ENCODE measurements around the gene APPL1. TPM values are rescaled to one million over a fixed set of nuclear protein-coding genes. Genes with fewer than 3 reads are reported as not detected.
"Not testable (repeated sequence)": the region's sequence is repeated elsewhere in the genome, so short reads cannot be mapped to it uniquely, and the experiment has no call there.

The APPL1 gene
- total and polyA plus RNA-seq, 8 donors: 8.7 to 46.1 (median 35.6) TPM

DNA sequence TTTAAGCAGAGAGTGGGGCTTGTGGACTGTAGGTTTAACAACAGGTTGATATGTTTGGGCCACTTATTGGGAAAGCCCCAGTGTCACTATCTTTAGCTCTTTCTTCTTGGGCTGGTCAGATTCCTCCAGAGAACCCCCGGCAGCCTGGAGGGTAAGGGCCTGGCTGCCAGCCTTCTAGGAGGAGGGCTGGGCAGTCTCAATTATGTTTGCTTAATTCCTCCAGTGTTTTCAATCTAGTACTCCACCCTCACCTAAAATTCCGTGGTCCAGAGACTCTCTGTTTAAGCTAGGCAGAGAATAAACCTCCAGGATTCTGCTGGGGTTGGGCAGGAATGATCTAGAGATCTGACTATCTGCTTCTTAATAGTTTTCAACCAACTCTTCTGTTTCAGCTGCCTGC is 59.7 kb downstream of the APPL1 start:
- Histone ChIP-seq H3K36me3 (no peaks in the 10 kb centered on the region), H3K4me3 (no peak overlapping the region), H3K4me1 (no peaks in the 10 kb centered on the region), H3K27ac (no peak overlapping the region), H3K27me3 (no peaks in the 10 kb centered on the region), H3K9me3 (no peaks in the 10 kb centered on the region)
- DNase-seq: no peak
- no peak for FAIRE-seq
- TF ChIP-seq, protein P1, sequence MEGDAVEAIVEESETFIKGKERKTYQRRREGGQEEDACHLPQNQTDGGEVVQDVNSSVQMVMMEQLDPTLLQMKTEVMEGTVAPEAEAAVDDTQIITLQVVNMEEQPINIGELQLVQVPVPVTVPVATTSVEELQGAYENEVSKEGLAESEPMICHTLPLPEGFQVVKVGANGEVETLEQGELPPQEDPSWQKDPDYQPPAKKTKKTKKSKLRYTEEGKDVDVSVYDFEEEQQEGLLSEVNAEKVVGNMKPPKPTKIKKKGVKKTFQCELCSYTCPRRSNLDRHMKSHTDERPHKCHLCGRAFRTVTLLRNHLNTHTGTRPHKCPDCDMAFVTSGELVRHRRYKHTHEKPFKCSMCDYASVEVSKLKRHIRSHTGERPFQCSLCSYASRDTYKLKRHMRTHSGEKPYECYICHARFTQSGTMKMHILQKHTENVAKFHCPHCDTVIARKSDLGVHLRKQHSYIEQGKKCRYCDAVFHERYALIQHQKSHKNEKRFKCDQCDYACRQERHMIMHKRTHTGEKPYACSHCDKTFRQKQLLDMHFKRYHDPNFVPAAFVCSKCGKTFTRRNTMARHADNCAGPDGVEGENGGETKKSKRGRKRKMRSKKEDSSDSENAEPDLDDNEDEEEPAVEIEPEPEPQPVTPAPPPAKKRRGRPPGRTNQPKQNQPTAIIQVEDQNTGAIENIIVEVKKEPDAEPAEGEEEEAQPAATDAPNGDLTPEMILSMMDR (IDR thresholded peaks at IDR 0.05): no peak
- intact Hi-C loops (cut with DNase I): no loop called here
- ATAC-seq: no peak
- 66 to 79% methylated on average over 2 of the region's 2 CpGs for WGBS, 2 donors

DNA sequence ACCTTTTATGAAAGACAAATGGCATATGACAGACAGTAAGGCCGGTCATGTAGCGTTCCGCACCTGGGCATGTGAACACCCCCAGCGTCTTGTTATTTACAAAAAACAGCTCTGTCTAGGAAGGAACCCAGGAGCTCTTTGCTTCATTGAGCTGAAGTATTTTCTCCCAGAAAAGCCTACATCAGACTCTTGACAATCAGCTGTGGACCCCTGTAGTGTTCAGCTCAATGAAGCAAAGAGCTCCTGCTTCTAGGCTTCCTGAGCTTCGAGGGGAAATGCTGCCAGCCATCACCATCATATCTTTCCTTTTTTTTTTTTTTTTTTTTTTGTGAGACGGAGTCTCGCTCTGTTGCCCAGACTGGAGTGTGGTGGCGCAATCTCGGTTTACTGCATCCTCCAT is 60.9 kb downstream of the APPL1 start:
- intact Hi-C loops (cut with DNase I): no loop called here
- H3K4me3 ChIP-seq: no peak overlapping the region
- WGBS, 2 donors: 84 to 91% methylated on average over 8 to 9 of the region's 9 CpGs

DNA sequence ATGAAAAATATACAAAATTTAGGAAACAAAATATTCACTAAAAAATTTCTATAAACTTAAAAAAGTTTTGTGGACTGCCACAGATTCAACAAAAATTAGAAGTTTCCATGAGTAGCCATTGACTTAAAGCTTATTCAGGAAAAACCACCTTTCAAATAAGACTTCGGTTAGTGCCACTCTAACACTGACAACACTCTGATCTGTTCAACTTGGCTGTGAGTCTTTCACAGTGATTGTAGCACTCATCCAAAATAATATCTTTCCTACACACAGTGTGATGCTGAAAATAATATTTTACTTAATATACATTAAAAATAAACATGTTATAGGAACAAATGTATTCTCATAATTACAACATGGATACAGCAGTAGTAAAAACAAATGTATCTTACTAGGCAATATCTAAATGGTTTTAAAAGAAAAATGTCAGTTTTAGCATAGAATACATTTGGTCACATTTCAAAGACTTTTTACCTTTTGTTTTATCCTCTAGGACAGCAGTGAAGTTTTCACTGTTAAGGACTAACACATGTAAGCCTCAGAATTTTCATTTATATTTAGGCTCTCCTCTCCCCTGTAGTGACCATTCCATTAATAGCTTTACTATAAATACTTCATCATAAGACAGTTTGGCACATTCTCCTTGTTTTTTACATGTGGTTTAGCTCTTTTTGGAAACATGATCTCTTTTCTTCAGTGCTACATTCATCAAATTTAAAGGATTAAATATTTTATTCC is 64.8 kb downstream of the APPL1 start, which contains the start of gene ASB14:
Gene ASB14 (minus strand): TSS at position 527 of the 738 bp plus-strand sequence. CDS start 652 bp downstream, outside the sequence.
- TF ChIP-seq, protein P1 (IDR thresholded peaks at IDR 0.05): no peak

More for the DNA sequence above, 60.9 kb downstream of the APPL1 start:
- ATAC-seq: no peak
- Histone ChIP-seq H3K27me3 (no peaks in the 10 kb centered on the region), H3K36me3 (no peaks in the 10 kb centered on the region), H3K4me1 (no peaks in the 10 kb centered on the region), H3K27ac (no peak overlapping the region), H3K9me3 (no peaks in the 10 kb centered on the region)
- DNase-seq: no peak
- FAIRE-seq: no peak
- TF ChIP-seq, protein P1 (IDR thresholded peaks at IDR 0.05): no peak

DNA sequence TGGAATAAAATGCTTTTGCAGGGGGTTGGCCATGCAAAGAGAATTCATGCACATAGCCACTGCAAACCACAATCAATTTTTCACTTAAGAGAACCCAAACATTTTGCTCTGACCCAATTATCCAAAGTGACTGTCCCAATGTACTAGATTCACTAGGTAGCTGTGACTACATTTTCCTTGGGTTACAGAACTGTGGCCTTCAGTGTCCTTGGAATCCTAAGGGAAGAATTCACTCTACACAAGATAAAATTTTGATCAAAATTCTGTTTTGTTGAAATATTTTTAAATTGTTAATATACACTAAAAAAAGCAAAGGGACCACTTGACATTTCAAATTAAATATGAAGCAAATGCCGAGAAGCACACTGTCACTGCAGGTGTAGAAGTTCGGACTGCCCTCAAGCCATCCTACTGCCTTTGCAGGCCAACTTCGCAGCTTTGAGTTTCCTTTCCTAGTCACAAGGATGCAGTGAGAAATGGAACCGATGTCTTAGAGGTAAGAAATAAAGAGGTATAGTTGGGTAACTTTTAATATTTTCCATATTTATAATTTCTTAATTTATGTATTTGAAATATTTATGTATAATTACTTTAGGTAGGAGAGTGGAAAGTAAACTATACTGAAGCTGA is 65.5 kb downstream of the APPL1 start:
- H3K27ac ChIP-seq: no peak overlapping the region
- TF ChIP-seq, protein P1 (IDR thresholded peaks at IDR 0.05): no peak

More for the DNA sequence above, 64.8 kb downstream of the APPL1 start, which contains the start of gene ASB14:
- no peak for DNase-seq
- ATAC-seq: no peak
- Histone ChIP-seq H3K27me3 (no peaks in the 10 kb centered on the region), H3K36me3 (no peaks in the 10 kb centered on the region), H3K9me3 (no peaks in the 10 kb centered on the region), H3K27ac (no peak within 1 kb of the TSS), H3K4me1 (no peaks in the 10 kb centered on the region), H3K4me3 (no peak within 1 kb of the TSS)
- FAIRE-seq: no peak
- intact Hi-C loops (cut with DNase I): no loop called here
- WGBS, 2 donors: 88 to 95% methylated on average over 1 of the region's 1 CpG

DNA sequence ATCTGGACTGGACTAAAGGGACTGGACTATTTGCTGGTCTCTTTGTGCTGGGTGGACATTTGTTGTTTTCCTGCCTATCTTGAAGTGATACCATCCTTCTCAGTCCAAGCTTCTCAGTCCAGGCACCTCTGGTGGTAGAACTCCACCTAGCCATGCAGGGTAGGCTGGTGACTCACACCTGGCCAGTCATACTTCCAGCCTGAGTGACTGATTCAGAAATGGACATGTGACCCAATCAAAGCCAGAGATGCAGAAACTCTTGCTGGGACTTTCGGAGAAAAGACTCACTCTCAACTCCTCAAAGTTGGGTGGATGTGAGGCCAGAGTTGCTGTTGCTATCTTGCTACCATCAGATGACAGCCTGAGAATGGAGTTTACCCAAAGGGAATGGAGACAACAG is 70.5 kb downstream of the APPL1 start:
- TF ChIP-seq, protein P1 (IDR thresholded peaks at IDR 0.05): no peak
- no peaks in the 10 kb centered on the region for H3K9me3 ChIP-seq
- H3K4me3 ChIP-seq: no peak overlapping the region
- H3K27ac ChIP-seq: no peak overlapping the region
- no peaks in the 10 kb centered on the region for H3K4me1 ChIP-seq
- ATAC-seq (peak in 2 of 4 donors; percentile 51 to 58), FAIRE-seq (no peak), DNase-seq (no peak)
- intact Hi-C loops (cut with DNase I): no loop called here
- 80 to 84% methylated on average over 1 of the region's 1 CpG for WGBS, 2 donors
- H3K27me3 ChIP-seq: no peaks in the 10 kb centered on the region
- no peaks in the 10 kb centered on the region for H3K36me3 ChIP-seq

More for the DNA sequence above, 65.5 kb downstream of the APPL1 start:
- FAIRE-seq (no peak), ATAC-seq (no peak), DNase-seq (no peak)
- 90 to 94% methylated on average over 4 of the region's 4 CpGs for WGBS, 2 donors
- no peaks in the 10 kb centered on the region for H3K4me1 ChIP-seq
- H3K36me3 ChIP-seq: no peaks in the 10 kb centered on the region
- no peaks in the 10 kb centered on the region for H3K27me3 ChIP-seq
- intact Hi-C loops (cut with DNase I): no loop called here
- no peaks in the 10 kb centered on the region for H3K9me3 ChIP-seq
- H3K4me3 ChIP-seq: no peak overlapping the region

DNA sequence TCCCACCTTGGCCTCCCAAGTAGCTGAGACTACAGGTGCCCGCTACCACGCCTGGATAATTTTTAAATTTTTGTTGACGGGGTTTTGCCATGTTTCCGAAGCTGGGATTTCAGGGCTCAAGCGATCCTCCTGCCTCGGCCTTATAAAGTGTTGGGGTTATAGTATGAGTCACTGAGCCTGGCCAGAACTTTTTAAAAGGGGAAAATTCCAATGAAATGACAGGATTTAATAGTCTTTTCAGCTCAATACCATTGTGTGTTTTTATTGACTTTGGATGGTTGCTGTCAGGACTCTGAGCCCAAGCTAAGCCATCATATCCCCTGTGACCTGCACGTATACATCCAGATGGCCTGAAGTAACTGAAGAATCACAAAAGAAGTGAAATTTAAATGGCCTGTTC is 76.0 kb downstream of the APPL1 start:
- H3K27ac ChIP-seq; FAIRE-seq; H3K4me1 ChIP-seq; intact Hi-C loops (cut with DNase I); H3K4me3 ChIP-seq; H3K9me3 ChIP-seq; H3K27me3 ChIP-seq; ATAC-seq; H3K36me3 ChIP-seq; DNase-seq: not testable (repeated sequence)
- 92 to 97% methylated on average over 7 of the region's 7 CpGs for WGBS, 2 donors

Measured in pancreas (tissue), 10 donors.